ENCODE results near the gene FMNL2. TPM values are rescaled to one million over a fixed set of nuclear protein-coding genes. Genes with fewer than 3 reads are reported as not detected.

FMNL2 gene
- total RNA-seq, 1 donor from 2014 or later: 166 TPM

DNA sequence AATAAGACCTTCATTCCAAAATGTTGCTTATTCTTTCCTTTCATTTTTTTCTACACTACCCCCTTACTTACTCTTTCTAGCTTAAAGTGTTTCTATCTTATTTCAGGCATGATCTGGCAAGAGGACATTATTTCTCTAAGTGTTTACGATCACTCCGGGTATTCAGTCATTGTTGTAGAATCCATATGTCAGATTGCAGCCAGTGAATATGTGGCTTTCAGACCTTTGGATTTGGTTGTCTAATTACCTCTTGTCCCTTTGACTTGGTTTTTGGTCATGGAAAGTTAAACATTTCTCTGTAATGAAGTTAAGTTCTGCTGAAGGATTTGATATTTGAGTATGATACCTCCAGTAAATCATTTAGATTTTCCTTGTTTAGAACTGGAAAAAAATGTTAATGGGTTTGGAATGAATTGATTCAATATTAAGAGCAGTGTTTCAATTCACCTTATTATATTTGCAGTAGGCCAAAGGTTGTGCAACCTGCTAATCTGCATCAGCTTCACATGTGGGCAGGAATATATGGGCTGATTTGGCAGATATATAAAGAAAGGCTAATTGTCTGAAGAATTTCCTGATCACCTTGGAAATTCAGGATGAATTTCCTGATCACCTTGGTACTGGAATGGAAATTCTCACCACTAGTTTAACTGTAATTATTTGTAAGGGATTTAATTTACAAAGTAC is 227.4 kb downstream of the FMNL2 start:
- Mint-ChIP-seq H3K27me3 (ENCODE audit: unreplicated experiment) (peaks cover 3% of the 10 kb centered on the region), H3K9me3 (ENCODE audit: unreplicated experiment) (peaks cover 4% of the 10 kb centered on the region), H3K27ac (ENCODE audit: unreplicated experiment) (no peak overlapping the region), H3K4me1 (ENCODE audit: low read depth, unreplicated experiment) (peaks cover 19% of the 10 kb centered on the region), H3K4me3 (ENCODE audit: unreplicated experiment) (no peak overlapping the region), H3K36me3 (ENCODE audit: unreplicated experiment) (no peaks in the 10 kb centered on the region)
- TF ChIP-seq, protein P1, sequence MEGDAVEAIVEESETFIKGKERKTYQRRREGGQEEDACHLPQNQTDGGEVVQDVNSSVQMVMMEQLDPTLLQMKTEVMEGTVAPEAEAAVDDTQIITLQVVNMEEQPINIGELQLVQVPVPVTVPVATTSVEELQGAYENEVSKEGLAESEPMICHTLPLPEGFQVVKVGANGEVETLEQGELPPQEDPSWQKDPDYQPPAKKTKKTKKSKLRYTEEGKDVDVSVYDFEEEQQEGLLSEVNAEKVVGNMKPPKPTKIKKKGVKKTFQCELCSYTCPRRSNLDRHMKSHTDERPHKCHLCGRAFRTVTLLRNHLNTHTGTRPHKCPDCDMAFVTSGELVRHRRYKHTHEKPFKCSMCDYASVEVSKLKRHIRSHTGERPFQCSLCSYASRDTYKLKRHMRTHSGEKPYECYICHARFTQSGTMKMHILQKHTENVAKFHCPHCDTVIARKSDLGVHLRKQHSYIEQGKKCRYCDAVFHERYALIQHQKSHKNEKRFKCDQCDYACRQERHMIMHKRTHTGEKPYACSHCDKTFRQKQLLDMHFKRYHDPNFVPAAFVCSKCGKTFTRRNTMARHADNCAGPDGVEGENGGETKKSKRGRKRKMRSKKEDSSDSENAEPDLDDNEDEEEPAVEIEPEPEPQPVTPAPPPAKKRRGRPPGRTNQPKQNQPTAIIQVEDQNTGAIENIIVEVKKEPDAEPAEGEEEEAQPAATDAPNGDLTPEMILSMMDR (IDR thresholded peaks at IDR 0.05; ENCODE audit: partially characterized antibody, unreplicated experiment): no peak
- DNase-seq: no peak

DNA sequence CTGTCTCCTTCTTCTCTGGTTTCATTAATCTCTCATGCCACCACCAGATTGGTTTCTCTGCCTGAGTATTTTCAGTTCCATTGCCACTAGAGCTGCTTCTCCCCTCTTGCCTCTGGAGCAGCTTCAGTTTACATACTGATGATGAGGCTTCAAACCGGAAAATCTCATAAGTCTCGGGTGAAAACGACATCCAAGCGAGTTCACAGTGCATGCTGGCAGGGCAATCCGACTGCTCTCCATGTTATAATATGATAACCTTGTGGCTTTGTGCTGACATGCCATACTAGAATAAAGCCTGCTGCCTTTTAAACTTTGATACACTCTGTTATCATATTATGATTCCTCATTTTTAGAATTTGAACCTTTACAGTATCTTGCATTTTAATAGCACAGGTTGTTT is 228.8 kb downstream of the FMNL2 start:
- no peak for DNase-seq
- peaks cover 2% of the 10 kb centered on the region for H3K9me3 Mint-ChIP-seq (ENCODE audit: unreplicated experiment)
- no peak overlapping the region for H3K4me3 Mint-ChIP-seq (ENCODE audit: unreplicated experiment)
- no peaks in the 10 kb centered on the region for H3K36me3 Mint-ChIP-seq (ENCODE audit: unreplicated experiment)
- TF ChIP-seq, protein P1 (IDR thresholded peaks at IDR 0.05; ENCODE audit: partially characterized antibody, unreplicated experiment): no peak
- H3K27ac Mint-ChIP-seq (ENCODE audit: unreplicated experiment): peak overlapping the region; percentile 6
- H3K27me3 Mint-ChIP-seq (ENCODE audit: unreplicated experiment): peaks cover 3% of the 10 kb centered on the region
- H3K4me1 Mint-ChIP-seq (ENCODE audit: low read depth, unreplicated experiment): peaks cover 18% of the 10 kb centered on the region

DNA sequence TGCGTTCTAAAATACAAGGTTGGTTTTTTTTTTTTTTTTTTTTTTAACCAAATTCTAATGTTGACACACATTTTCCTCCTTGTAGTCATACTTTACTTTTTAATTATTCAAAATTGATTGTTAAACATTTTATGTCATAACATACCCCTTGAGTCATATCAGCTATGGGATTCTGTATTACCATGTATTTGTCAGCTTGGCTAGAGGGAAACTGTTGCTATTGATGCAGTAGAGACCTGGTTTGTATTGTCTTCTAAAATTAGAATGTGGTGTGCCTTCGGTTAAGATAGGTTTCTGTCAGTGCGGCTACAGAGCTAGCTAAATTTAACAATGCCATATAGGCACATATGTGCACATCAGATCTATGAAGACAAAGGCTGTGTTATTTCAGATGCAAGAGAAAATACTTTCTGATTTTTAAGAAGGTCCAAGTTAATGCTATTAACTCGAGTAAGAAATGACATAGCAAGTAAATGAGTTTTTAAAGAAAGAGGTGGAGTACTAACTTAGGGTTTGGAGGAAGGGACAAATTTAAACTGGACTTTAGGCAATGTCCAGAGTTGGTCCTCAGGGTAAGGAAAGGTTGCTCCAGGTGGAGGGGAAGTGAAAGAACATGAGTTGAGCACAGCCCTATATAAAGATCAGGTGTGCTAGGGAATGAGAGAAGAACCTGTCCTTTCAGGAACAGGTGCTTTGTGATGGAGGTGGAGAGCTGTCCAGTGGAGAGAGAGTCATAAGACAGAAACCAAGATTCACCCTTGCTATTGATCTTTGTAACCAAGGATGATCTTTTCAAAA is 230.0 kb downstream of the FMNL2 start:
- H3K36me3 Mint-ChIP-seq (ENCODE audit: unreplicated experiment): no peaks in the 10 kb centered on the region

DNA sequence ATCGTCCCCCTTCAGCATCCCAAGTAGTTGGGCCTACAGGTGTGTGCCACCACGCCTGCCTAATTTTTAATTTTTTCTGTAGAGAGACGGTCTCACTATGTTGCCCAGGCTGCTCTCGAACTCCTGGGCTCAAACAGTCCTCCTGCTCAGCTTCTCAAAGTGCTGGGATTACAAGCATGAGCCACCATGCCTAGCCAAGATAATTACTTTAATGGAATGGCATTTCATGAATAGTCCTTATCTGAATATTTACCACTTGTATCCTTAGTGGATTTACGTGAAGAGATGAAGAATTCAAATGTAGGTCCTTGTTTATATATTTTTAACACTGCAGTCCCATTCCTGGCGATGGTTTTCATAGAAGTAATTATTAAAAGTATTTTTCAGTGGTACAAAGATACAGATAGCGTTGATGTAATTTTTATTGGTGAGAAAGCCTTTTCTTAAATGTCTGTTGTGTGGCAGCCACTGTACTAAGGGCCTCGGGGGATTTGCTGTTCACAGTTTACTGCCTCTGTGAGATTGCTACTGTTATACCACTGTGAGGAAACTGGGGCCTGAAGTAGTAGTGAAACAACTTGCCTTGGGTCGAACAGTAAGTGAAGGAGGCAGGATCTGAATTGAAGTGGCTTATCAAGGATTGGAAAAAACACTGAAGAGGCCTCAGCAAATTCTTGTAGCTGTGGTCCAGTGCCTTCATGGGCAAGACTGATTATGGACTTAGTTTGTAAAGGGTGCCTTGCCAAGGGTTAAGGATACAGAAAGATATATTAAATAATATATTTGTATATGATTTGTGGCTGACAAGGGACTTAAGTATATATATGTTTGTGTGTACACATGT is 231.1 kb downstream of the FMNL2 start:
- Mint-ChIP-seq H3K9me3 (ENCODE audit: unreplicated experiment) (peaks cover 2% of the 10 kb centered on the region), H3K36me3 (ENCODE audit: unreplicated experiment) (no peaks in the 10 kb centered on the region), H3K27ac (ENCODE audit: unreplicated experiment) (peak overlapping the region; percentile 31), H3K4me1 (ENCODE audit: low read depth, unreplicated experiment) (peaks cover 18% of the 10 kb centered on the region), H3K27me3 (ENCODE audit: unreplicated experiment) (peaks cover 3% of the 10 kb centered on the region), H3K4me3 (ENCODE audit: unreplicated experiment) (no peak overlapping the region)
- TF ChIP-seq, protein P1 (IDR thresholded peaks at IDR 0.05; ENCODE audit: partially characterized antibody, unreplicated experiment): no peak
- DNase-seq: no peak

More for the DNA sequence above, 230.0 kb downstream of the FMNL2 start:
- Mint-ChIP-seq H3K27ac (ENCODE audit: unreplicated experiment) (no peak overlapping the region), H3K4me1 (ENCODE audit: low read depth, unreplicated experiment) (peaks cover 18% of the 10 kb centered on the region), H3K4me3 (ENCODE audit: unreplicated experiment) (peak overlapping the region; percentile 18), H3K9me3 (ENCODE audit: unreplicated experiment) (peaks cover 2% of the 10 kb centered on the region), H3K27me3 (ENCODE audit: unreplicated experiment) (peaks cover 3% of the 10 kb centered on the region)
- DNase-seq: no peak
- TF ChIP-seq, protein P1 (IDR thresholded peaks at IDR 0.05; ENCODE audit: partially characterized antibody, unreplicated experiment): no peak

Measured in glutamatergic neuron (in vitro differentiated cells).